OCI-M2 (cell line): ENCODE measurements around the gene ATG2B.

Source experiments
- DNase-seq: peaks from one replicate; lab custom pipeline; 2025; ENCODE audit not compliant: unreplicated experiment; lab: John Stamatoyannopoulos, UW

Gene ATG2B

DNA sequence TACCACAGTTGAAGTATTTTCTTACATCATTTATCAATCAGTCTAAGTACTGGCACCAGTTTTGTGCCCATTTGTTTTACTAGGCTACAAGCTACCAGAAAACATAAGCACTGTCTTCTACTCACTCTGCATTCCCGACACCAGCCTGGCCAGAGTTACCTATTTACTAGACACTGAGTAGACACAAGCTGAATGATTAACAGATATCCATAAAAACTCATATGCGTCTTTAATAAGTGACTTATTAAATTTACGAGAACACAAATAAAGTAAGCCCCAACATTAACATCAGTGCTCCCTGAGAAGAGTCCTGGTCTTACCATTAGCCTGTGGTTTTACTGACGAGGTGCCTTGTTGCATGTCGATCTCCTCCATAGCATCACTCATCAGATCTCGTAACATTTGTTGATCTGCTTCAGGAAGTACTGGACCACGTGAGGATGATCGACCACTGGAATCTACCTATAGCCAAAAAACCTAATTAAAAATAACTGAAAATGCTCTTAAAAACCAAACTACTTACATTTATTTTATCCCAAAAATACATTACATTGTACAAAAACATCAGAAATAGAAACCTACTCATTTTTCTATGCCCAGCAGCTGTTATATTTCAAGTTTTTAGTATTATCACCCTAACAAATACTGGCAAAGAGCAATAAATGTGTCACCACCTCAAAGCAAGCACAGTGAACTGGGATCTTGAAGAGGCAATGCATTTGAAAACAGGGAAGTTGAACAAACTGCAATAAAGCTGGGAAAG, 53.8 kb downstream of the ATG2B start:
- DNase-seq: no peak

DNA sequence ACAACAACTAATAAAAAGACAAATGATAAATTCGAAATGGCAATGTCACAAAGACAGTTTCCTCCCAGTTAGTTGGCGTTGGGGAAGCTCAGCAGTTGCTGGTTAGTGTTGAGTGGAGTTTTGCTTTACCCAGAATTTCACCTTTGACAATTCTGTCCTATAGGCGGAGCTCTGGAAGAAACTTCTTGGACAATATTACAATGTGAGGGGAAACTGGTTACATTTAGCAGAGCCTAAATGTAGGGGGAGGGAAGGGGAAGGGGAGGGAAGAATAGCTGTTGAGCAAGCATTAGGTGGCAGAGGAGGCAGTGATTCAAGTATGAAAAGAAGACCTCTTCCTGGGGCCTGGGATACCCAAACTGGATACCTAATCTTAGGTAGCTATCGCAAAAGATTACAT, 55.7 kb downstream of the ATG2B start:
- DNase-seq: no peak

DNA sequence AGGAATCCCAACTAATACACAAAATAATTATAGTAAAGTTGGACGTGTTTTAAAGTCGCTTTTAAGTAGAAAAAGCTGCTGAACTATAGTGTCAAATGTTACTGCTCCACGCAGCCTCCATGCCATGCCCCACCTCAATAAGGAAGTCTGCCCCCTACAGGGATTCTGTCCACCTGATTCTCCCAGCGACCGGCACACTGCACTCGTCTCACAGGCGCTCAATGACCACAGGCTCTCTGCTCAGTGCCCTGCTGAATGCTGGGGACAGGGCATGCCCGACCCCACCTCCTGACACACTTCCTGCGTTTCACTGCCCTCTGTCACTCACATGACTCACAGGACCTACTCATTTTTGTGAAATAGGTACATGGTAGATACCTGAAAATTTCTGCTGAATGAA, 58.2 kb downstream of the ATG2B start:
- DNase-seq: no peak

DNA sequence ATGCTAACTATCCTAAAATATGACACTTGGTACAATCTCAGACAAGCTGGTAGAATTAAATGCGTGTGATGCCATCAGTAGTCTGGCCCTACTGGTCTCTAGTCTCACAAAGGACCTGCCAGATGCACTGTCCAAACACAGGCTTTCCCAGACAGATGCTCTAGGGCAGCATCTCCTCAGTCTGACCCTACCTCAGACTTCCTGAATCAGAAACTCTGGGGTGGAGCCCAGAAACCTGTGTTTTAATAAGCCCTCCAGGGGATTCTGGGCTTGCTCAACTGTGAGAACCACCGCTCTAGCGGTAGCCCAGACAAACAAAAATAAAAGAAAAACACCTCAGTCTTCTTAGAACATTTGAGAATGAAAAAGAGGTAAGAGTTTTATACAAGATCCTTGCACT, 59.2 kb downstream of the ATG2B start:
- DNase-seq: no peak

GRCh38 chr14:96299441-96299840, 63.7 kb downstream of the ATG2B start:
- no peak for DNase-seq

- no peak for DNase-seq
Observed at GRCh38 chr14:96297997-96298515, 65.1 kb downstream of the ATG2B start.

GRCh38 chr14:96297000-96297399, 66.1 kb downstream of the ATG2B start:
- no peak for DNase-seq

DNA sequence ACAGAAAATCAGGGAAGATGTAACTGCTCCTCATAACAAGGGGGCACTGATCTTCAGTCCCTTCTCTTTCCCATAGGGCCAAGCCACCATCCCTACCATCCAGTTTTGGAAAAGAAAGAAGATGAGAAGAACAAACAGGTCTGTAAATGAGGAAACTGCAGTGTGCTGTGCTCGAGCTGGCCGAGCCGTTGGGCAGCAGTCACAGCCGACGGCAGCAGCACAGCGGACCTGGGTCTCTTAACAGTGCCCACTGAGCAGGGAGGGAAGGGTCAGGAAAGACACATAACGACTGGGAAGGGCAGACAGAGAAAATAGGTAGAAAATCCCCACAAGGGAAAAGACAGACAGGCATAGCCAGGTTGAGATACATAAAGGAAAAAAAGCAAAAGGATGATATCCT, 68.9 kb downstream of the ATG2B start:
- DNase-seq: no peak

DNA sequence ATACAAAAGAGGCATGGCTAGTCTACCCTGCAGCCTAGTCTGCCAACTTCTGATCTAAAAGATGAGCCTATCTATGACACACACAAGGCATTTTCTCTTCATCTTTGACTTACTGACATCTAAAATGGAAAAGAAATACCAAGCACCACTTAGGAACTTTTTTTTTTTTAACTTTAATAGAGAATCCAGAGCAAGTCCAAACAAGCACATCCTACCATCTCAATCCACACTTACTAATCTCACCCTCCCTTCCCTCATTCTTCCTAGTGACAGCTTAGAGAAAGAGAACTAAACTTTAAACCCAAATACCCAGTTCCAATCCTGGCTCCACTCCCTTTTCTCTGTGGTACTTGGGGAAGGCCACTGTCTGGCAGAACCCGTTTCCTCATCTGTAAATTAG, 75.3 kb downstream of the ATG2B start:
- no peak for DNase-seq

- no peak for DNase-seq
Observed at GRCh38 chr14:96286251-96286650, 76.9 kb downstream of the ATG2B start.

DNA sequence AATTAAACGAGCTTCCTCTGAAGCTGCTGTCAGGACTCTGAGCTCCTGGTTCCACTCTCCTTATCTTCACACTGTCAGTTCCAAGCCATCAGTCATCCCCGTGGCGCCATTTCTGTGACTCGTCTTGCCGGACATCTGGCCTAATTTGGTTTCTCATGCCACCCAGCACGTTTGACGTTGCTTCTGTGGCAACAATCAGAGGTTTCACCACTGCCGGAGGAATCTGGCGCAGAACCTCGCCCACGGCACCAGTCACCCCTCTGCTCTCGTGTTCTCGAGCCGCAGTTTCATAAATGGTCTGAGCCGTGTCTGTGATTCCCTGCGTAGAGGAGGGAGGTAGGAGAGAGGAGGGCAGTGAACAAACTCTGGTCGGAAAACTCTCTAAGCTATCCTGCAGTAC, 77.5 kb downstream of the ATG2B start:
- no peak for DNase-seq

DNA sequence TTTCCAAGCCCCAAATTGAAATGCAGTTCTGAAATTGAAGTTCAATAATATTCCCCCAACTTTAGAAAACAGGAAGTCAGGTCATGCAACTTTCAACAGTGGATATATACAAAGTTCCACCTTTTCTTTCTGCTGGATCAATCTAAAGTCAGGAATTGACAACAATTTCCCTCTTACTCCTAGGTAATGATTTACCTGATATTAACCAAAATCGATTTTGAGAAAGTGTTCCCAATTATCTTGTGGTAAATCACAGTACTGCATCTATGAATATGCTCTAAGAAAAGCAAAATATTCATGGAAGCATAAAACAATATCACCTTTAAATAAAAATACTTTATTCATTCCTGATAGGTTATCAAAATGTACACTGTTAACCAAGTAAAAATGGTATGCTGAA, 78.7 kb downstream of the ATG2B start:
- no peak for DNase-seq

GRCh38 chr14:96284008-96284407, 79.1 kb downstream of the ATG2B start:
- no peak for DNase-seq

- DNase-seq: no peak
Observed at GRCh38 chr14:96281486-96281885, 81.7 kb downstream of the ATG2B start.

GRCh38 chr14:96280104-96280503, 83.0 kb downstream of the ATG2B start:
- no peak for DNase-seq

DNA sequence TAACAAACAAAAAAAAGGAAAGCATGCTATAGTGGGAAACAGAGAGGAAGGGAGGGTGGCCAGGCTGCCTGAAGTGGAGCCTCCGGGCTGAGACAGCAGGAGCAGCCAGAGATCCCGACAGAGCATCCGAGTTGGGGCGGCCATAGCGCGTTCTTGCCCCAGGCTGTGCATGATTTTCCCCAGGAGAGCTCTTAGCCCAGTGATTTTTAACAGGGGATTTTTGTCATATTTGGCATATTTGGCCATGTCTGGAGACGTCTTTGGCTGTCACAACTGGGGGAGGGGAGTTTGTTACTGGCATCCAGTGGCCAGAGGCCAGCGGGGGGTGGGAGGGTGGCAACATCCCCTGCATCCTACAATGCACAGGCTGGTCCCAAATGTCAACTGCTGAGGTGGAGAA, 83.6 kb downstream of the ATG2B start:
- no peak for DNase-seq

GRCh38 chr14:96277890-96278289, 85.3 kb downstream of the ATG2B start:
- no peak for DNase-seq

GRCh38 chr14:96275177-96276112, 87.7 kb downstream of the ATG2B start:
- no peak for DNase-seq

GRCh38 chr14:96274543-96274942, 88.6 kb downstream of the ATG2B start:
- DNase-seq: no peak

- DNase-seq: no peak
Observed at GRCh38 chr14:96274122-96274521, 89.0 kb downstream of the ATG2B start.

DNA sequence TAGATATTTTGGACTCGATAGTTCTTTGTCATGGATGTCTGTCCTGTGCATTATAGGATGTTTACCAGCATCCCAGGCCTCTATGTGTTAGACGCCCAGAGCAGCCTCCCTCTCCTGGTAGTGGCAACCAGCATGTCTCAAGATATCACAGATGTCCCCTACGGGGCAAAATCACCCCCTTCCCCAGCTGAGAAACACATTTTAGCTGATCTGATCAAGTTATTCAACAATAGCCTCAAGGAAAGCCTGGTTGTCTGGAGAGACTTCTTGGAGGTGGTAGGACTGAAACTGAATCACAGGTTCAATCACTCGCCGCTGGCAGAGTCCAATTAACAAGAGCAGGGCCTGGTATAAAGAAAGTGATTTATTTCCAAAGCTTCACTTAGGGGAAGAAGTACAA, 89.5 kb downstream of the ATG2B start:
- DNase-seq: no peak
